HG03342 (cell line): Measurements from ENCODE around the gene EPB42.
"Not testable (repeated sequence)": the region's sequence is repeated elsewhere in the genome, so short reads cannot be mapped to it uniquely, and the experiment has no call there.

Experiments used
- ATAC-seq: cut with Tn5 transposase; IDR thresholded peaks from one replicate; pipeline ENCODE4 v1.9.1; 2021; ENCODE audit warnings: mild to moderate bottlenecking, moderate library complexity; ENCODE audit not compliant: unreplicated experiment

The EPB42 gene

DNA sequence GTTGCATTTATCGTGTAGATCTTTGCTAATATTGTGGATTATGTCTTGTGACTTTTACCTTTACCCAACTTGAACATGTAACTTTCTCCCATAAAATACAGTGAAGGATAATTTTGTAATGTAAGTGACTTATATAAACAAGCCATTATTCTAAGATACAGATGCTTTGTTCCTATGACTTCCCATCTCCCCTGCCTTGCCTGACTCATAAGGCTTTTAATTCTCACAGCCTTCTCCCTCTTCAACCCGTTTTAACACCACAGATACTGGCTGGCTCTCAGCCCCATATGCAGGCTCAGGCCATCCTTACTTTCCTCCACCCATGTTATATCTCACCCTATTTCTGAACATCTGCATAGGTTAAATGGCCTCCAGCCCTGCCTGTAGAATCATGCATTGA, 31.5 kb downstream of the EPB42 start:
- no peak for ATAC-seq

DNA sequence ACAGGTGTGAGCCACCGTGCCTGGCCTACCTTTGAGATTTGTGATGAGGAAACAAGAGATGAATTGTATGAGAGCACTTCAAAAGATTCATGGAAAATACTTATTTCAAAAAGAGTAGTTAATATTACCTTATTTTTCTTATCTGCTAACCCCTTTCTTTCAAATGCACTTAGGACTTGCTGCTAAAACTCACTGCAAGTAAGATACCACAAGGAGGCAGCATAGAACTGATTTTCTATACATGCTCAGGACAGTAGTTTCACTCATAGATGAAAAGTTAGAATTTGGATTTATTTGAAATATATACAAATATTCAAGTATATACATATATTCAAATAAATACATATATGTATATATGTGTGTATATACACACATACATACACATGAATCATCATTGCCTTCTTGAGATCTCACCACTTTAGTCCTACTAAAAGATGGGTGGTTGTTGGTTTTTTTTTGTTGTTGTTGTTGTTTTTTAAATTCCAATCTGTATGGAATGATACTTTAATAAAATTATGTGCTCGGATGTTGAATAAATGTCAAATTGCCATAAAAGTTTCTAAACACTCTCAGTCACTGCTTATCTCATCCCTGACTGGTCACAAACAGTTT, 33.2 kb downstream of the EPB42 start:
- no peak for ATAC-seq

DNA sequence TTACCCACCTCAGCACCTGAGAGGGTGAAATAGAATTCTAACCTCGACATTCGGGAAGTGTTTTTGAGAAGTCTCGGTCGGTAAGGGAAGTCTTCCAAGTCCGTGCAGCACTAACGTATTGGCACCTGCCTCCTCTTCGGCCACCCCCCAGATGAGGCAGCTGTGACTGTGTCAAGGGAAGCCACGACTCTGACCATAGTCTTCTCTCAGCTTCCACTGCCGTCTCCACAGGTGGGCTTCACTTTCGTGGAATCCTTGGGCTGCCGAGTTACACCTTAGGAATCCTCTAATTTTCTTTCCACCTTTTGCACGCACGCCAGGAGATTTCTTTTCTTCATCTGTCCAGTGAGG, 34.8 kb downstream of the EPB42 start:
- peak; percentile 20 for ATAC-seq

DNA sequence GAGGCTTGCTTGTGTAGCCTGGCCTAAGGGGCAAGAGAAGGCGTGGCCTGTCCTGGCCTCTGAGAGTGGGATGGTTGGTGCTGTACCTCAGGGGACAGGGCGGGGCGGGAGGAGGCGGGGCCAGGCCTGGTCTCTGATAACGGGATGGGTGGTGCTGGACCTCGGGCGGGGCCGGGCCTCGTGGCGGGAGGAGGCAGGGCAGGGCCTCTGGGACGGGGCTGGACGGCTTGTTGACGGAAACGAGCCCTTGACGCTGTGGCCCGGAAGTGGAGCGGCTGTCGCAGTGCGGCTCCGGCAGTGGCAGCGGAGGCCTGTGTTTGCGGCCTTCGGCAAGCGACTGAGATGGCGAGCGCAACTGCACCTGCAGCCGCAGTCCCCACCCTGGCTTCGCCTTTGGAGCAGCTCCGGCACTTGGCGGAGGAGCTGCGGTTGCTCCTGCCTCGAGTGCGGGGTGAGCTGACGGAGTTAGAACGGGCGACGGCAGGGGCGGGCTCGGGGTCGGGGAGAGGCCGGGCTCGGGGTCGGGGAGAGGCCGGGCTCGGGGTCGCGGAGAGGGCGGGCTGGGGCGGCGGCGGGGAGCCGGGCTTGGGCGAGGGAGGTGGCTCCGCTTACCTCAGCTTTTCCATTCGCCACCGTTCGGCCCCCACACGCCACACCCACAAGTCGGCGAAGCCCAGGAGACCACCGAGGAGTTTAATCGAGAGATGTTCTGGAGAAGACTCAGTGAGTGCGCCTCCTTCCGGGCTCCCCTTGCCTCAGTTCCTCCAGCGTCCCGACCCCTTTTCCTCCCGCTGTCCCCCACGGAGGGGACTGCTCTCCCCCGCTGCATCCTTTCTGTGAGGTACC, 35.4 kb downstream of the EPB42 start, which contains the start of gene CCNDBP1:
CCNDBP1 (plus strand) TSS at position 247 of the 846 bp plus-strand sequence; CDS start at position 343, 96 bp downstream.
- ATAC-seq, result peak; percentile 90

DNA sequence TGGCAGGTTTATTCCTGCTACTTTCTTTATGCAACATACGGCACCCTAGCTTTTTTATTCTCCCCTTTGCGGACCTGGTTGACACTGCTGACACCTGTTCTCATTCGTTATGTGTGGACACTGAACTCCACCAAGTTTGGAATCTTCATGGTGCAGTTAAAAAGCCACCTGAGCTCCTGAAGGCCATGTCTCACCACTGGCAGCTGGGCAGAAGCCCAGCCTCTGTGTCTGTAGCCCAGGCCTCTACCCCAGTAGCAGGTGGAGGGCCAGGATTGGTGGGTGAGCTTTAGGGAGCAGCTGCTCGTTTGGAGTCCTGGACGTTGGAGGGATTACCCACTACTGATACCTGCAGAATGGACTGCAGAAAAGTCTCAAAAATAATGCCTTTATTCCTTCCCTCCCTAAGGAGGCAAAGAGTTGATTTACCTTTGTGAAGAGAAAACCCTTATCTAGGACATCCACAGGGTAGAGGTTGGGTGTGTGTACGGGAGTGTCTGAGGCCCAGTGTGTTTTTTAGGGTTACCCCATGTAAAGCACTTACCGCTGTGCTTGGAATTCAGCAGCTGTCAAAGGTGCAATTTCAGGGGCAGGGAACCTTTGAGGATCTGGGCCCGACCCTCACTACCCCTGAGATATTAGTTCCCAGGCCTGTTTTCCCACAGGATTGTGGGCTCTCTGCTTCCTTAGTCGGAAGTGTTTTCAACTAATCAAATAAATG, 36.3 kb downstream of the EPB42 start:
- ATAC-seq, result no peak

DNA sequence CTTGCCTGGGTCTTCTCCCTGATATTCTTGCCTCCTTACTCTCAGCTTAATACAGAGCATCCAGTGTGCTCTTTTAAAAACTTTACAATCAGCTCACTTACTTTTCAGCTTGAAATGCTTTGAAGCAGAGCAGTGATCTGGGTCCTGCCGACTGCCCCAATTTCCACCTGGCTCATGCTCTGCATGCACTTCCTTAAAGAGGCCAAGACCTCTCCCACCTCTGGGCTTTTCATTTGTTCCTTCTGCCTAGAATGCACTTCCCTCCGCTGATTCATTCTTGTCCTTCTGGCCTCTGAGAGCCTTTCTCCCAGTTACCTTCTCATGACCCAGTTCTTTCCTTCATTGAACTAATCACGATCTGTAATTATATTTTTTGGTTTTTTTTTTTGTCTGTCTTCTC, 37.5 kb downstream of the EPB42 start:
- ATAC-seq, result no peak

DNA sequence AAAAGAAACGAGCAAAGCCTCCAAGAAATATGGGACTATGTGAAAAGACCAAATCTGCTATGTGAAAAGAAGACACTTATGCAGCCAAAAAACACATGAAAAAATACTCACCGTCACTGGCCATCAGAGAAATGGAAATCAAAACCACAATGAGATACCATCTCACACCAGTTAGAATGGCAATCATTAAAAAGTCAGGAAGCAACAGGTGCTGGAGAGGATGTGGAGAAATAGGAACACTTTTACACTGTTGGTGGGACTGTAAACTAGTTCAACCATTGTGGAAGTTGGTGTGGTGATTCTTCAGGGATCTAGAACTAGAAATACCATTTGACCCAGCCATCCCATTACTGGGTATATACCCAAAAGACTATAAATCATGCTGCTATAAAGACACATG, 43.7 kb downstream of the EPB42 start:
- not testable (repeated sequence) for ATAC-seq

DNA sequence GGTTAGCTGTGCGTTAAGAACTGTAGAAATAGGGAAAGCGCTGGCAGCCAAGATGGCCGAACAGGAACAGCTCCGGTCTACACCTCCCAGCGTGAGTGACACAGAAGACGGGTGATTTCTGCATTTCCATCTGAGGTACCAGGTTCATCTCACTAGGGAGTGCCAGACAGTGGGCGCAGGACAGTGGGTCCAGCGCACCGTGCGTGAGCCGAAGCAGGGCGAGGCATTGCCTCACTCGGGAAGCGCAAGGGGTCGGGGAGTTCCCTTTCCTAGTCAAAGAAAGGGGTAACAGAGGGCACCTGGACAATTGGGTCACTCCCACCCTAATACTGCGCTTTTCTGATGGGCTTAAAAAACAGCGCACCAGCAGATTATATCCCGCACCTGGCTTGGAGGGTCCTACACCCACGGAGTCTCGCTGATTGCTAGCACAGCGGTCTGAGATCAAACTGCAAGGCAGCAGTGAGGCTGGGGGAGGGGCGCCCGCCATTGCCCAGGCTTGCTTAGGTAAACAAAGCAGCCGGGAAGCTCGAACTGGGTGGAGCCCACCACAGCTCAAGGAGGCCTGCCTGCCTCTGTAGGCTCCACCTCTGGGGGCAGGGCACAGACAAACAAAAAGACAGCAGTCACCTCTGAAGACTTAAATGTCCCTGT, 45.0 kb downstream of the EPB42 start:
- ATAC-seq, result not testable (repeated sequence)

DNA sequence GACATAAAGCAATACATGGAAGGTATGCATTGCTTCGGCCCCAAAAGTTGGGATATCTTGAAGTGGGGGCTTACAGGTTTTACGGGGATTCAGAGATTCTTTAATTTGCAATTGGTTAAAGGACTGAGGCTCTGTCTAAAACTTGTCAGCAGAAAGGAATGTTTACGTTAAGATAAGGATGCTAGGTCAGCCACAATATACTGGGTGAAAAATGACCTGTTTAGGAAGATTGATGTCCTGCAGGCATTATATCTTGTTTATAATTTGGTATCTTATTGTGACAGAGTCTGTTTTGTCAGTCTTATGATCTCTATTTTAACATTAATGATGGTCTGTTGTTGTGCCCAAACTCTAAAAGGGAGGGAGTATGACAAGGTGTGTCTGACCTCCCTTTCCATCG, 50.9 kb downstream of the EPB42 start:
- ATAC-seq, result no peak

DNA sequence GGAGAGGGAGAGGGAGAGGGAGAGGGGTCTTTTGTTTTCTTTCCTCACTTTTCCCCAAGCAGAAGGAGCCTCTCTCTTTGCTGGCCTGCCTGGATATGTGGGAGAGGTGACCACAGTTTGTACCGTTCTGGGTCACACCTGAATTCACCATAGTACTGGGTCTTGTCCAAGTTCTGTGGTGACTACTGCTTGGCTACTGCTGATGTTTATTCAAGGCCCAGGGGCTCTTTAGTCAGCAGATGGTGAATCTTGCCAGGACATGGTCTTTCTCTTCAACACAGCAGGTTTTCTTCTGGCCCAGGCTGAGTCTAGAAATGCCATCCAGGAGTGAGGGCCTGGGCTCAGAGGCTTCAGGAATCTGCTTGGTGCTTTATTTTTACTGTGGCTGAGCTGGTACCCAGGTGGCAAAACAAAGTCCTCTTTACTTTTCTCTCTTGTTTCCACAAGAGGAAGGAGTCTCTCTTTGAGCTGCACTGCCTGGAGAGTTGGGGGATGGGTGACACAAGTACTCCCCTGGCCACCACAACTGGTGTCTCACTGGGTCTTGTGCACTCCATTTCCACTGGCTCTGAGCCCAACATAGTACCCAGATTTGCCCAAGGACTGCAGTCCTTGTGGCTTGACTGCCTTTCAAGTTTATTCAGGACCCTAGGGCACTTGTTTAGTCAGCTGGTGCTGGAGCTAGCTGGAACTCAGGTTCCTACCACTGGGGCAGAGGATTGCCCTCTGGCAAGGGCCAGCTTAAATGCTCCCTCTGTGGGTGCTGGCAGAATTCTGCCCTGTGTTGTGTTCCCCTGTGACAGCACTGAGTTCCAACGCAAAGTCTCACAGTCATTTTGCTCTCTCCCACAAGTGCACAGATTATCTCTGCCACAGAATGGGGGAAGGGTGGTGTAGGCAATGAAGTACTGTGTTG, 52.4 kb downstream of the EPB42 start:
- ATAC-seq, result no peak

DNA sequence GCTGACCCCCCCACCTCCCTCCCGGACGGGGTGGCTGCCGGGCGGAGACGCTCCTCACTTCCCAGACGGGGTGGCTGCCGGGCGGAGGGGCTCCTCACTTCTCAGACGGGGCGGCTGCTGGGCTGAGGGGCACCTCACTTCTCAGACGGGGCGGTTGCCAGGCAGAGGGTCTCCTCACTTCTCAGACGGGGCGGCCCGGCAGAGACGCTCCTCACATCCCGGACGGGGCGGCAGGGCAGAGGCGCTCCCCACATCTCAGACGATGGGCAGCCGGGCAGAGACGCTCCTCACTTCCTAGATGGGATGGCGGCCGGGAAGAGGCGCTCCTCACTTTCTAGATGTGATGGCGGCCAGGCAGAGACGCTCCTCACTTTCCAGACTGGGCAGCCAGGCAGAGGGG, 53.6 kb downstream of the EPB42 start:
- not testable (repeated sequence) for ATAC-seq

DNA sequence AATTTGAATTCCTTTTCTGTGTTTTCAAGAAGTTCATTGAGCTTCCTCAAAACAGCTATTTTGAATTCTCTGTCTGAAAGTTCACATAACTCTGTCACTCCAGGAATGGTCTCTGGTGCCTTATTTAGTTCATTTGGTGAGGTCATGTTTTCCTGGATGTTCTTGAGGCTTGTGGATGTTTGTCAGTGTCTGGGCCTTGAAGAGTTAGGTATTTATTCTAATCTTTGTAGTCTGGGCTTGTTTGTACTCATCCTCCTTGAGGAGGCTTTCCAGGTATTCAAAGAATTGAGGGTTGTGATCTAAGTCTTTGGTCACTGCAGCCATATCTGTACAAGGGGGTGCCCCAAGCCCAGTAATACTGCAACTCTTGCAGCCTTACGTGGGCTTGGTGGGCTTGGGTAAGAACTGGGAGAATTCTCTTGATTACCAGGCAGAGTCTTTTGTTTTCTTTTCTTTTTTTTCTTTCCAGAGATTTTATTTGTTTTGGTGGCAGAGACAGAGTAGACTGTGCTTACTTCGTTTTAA, 55.0 kb downstream of the EPB42 start:
- ATAC-seq, result no peak

DNA sequence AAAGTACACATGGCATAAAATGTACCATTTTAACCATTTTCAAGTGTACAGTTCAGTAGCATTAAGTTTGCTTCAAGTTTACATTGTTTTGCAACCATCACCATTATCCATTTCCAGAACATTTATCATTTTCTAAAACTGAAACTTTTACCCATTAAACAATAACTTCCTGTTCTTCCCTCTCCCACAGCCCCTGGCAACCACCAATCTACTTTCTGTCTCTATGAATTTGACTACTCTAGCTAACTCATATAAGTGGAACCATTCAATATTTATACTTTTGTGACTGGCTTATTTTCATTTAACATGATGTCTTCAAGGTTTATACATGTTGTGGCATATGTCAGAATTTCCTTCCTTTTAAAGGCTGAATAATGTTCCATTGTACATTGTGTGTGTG, 67.5 kb downstream of the EPB42 start:
- no peak for ATAC-seq

DNA sequence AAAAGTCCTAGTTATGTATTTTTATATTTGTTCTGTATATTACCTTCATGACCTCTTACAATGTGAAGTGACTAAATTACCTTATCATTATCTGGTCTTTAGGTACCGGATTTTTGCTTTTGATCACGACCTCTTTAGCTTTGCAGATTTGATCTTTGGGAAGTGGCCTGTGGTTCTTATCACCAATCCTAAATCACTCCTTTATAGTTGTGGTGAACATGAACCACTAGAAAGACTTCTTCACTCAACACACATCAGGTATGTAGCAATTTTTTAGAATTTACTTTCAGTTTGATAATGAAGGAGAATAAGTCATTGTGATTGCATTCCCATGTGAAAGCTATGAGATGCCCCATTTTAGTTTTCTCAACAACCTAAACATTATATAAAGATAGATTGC, 69.1 kb downstream of the EPB42 start:
- ATAC-seq, result no peak

DNA sequence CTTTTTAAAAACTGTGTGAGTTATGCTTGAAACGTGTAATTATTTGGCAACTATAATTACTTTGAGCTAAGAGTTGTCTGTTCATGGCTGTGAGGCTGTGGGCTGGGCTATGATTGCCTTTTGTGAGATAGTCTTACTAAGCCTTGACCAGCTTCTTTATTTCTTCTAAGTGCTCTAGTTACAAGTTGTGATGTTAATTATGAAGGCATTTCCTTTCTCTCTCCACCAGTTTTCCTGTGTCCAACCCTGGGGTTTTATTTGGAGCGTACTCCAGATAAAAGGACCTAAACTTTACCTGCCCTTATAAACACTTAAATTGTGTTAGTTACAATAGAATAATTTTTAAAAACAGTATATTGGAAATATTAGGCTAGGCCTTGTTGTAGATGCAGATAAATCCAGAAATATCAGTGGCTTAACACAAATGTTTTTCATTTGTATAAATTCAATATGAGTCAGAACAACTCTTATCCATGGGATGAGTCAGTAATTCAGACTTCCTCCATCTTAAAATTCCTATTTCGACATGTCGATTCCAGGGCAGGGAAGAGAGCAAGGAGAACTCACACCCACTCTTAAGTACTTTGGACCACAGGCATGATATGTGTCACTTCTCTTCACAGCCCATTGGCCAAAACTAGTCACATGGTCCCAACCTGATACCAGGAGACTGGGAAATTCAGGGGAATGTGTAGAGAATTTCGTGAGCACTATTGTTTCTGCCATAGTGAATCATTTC, 70.5 kb downstream of the EPB42 start:
- ATAC-seq, result no peak
